Heart left ventricle (tissue), 16 donors: Measurements from ENCODE around the gene ASIC1. TPM values are rescaled to one million over a fixed set of nuclear protein-coding genes. Genes with fewer than 3 reads are reported as not detected.

Experiments used
- ATAC-seq, 4 donors: fragments of 200-7000 bp; cut with Tn5 transposase; one replicate each; pipeline ENCODE4 v1.9.1; 2020 to 2022; ENCODE audit warnings: moderate library complexity in 4 of 4, mild to moderate bottlenecking in 3 of 4, moderate number of reproducible peaks in 1 of 4
- DNase-seq, 5 donors: peaks; one replicate each; pipeline ENCODE4 v3.0.0-alpha.2; 2020
- H3K27ac ChIP-seq, 12 donors: fragments of 200-600 bp; sonication (generic) in 4 of 12; one replicate each; pipeline versions ENCODE4 v1.5.0 to v1.8.0; 2016 to 2022; ENCODE audit warnings: mild to moderate bottlenecking in 2 of 12
- H3K27me3 ChIP-seq, 9 donors: fragments of 200-600 bp; sonication (generic) in 2 of 9; one replicate each; pipeline versions ENCODE4 v1.5.1 to v1.8.0; 2016 to 2022; ENCODE audit warnings: mild to moderate bottlenecking in 3 of 9
- H3K36me3 ChIP-seq, 9 donors: fragments of 200-600 bp; sonication (generic) in 2 of 9; one replicate each; pipeline versions ENCODE4 v1.5.0 to v1.8.0; 2018 to 2022; ENCODE audit warnings: mild to moderate bottlenecking in 2 of 9
- H3K4me1 ChIP-seq, 12 donors: fragments of 200-600 bp; sonication (generic) in 4 of 12; one replicate each; pipeline versions ENCODE4 v1.5.0 to v1.8.0; 2016 to 2022; ENCODE audit warnings: mild to moderate bottlenecking in 3 of 12
- H3K4me3 ChIP-seq, 12 donors: fragments of 200-600 bp; sonication (generic) in 4 of 12; one replicate each; pipeline versions ENCODE4 v1.5.0 to v1.8.0; 2017 to 2022; ENCODE audit warnings: mild to moderate bottlenecking in 9 of 12, moderate library complexity in 4 of 12
- H3K9me3 ChIP-seq, 12 donors: fragments of 200-600 bp; sonication (generic) in 4 of 12; one replicate each; pipeline versions ENCODE4 v1.5.0 to v1.8.0; 2016 to 2022; ENCODE audit warnings: mild to moderate bottlenecking in 1 of 12
- CTCF ChIP-seq, 12 donors: fragments of 200-600 bp; sonication (generic) in 4 of 12; IDR thresholded peaks; one replicate each; pipeline versions ENCODE4 v1.5.0 to v1.8.0; 2018 to 2022; ENCODE audit warnings: antibody characterized with exemption in 12 of 12, mild to moderate bottlenecking in 5 of 12
- POLR2A ChIP-seq, 2 donors: fragments of 450-650 bp; IDR thresholded peaks; one replicate each; pipeline ENCODE4 v1.6.1; 2017; ENCODE audit warnings: antibody characterized with exemption in 2 of 2, mild to moderate bottlenecking in 2 of 2, moderate library complexity in 2 of 2
- WGBS, 4 donors: extraction: QIAGEN DNeasy Blood & Tissue Kit in 2 of 4; methylation state at CpG; one replicate each; pipeline versions ENCODE4 v1.1.5 to v1.1.7; 2013 to 2018; 5-methylcytosine and 5-hydroxymethylcytosine counted together
- intact Hi-C, 10 donors: fragments of 100-400 bp; cut with DNase I; formaldehyde crosslinking; loops; one replicate each; pipeline versions ENCODE4 v1.11.1 to v1.14.2; 2022
- polyA plus RNA-seq, 2 donors: library from polyadenylated mRNA; stranded (reverse); fragments of 200-250 nt; gene quantifications; one replicate each; pipeline ENCODE4 v1.2.3, GENCODE V29; 2013
- total RNA-seq, 9 donors: library from RNA; depleted of rRNA in 2 of 9; stranded (reverse); fragments of >200 nt in 2 of 9; fragmentation: NEBNext Ultra II Directional in 3 of 9; extraction: Animal tissue kit (Norgen Biotek cat#: 25700) in 3 of 9; gene quantifications; one replicate each; pipeline versions ENCODE4 v1.1.0 to v1.2.4, GENCODE V29; 2016 to 2023
- donor health status: ischemic (EF 13 %, LVEDD 7.1; RV severe dilation, severe dysfunction).
- donor health status: healthy with polysubstance abuse.
- donor health status: DM: no; HTN: yes; CAD: no.
- donor health status: DM: no; HTN: no; CAD: no.
- donor health status: ischemic (EF 25% LVEDD 6.9; RV normal size, moderate dysfunction).
- donor health status: ischemic (EF 25% LVEDD 5.7; RV mildly dilated, moderate dysfunction).
- donor health status: healthy.
- donor health status: DM: yes; HTN: yes; CAD: no.
- donor health status: ischemic (EF 35%, LVEDD 5.7; RV mildly dilated, moderate dysfunction).
- donor health status: nonischemic (EF 11% LVEDD 7.7; RV severe dilation, severe dysfunction).
- donor health status: DM: yes; HTN: yes; CAD: no.
- donor health status: PGD.
- donor health status: ischemic (EF 29% LVEDD 5.4; RV normal size, mild dysfunction).
- donor health status: nonischemic (EF 23%, LVEDD 6.1; RV moderate dilation, normal function).

ASIC1 gene
- total and polyA plus RNA-seq, 11 donors = 0.31 to 1.8 (median 0.71) TPM

DNA sequence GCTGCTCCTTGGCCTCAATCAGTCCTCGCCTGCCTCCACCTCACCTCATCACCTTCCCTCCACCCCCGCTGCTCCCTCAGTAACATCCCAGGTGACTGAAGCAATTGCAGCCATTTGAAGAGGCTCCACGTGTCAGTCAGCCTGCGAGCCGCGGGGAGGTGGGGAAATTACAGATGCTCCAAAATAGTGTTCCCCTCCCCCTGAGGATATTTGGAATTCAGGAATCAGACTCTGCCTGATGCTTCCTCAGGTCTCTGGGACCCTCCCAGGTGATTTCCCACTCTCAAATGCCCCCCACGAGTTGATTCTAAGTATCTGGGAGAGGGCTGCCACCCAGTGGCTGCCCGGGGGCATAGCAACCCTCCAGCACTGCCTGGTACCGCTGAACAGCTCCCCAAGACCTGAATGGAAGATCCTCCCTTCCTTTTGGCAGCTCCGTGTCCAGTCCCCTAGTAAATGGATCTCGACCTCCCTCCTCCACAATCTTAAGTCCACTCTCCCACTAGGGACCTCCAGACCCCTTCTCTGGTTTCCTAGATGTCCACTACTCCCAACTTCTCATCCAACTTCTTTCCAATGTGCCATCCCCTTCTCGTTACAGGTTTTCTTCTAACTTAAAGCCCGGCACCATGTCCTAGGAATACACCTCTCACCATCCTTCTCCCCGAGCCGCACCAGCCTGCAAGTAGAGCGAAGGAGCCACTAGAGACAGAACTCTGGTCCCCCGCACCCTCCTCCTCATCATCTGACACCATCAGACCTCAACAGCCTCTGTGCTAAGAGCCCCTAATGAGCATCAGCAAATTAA, 1.4 kb upstream of the ASIC1 start:
- TF ChIP-seq CTCF (IDR thresholded peaks at IDR 0.05) (peak; percentile 76 to 96 (median 95)), POLR2A (IDR thresholded peaks at IDR 0.05) (no peak)
- Histone ChIP-seq H3K4me1 (peaks cover 0 to 31% (median 16%) of the 10 kb centered on the region in 12 donors), H3K9me3 (no peaks in the 10 kb centered on the region), H3K36me3 (no peaks in the 10 kb centered on the region), H3K4me3 (no peak overlapping the region), H3K27me3 (peaks cover 0 to 27% (median 0%) of the 10 kb centered on the region in 9 donors), H3K27ac (no peak overlapping the region)
- 8 to 12% (median 9%) methylated on average over 16 to 17 of the region's 17 CpGs for WGBS, 4 donors
- peak; percentile 55 to 71 (median 58) for ATAC-seq
- peak in 2 of 5 donors; percentile 45 to 64 for DNase-seq
- intact Hi-C loops = loop anchor here (1.0 to 10.0 kb wide), 9 partner anchors 81 to 281 kb away; partner anchors contain the start of gene AQP6 (in 1 of the 10)

DNA sequence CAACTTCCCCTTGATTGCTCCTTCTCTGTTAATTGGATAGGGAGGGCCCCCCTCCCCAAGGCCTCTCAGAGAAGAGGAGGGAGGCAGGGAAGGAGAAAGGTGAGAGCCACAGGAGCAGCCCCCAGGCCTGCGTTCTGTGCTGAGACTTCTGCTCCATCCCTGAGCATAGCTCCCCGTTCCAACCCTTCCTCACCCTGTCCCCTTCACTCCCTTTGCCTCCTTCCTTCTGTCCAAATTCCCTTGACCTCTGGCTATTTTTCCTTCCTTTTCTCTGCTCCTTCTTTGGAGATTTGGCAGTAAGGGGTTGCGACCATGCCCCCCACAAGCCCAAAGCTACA, 788 bp upstream of the ASIC1 start:
- no peaks in the 10 kb centered on the region for H3K36me3 ChIP-seq
- DNase-seq (no peak), ATAC-seq (no peak)
- TF ChIP-seq POLR2A (IDR thresholded peaks at IDR 0.05) = no peak
- H3K27ac ChIP-seq = no peak overlapping the region
- intact Hi-C loops = loop anchor here (1.0 to 10.0 kb wide), 9 partner anchors 82 to 282 kb away; partner anchors contain the start of gene AQP6 (in 1 of the 10)
- no peaks in the 10 kb centered on the region for H3K9me3 ChIP-seq
- peak overlapping the region in 6 of 12 donors; percentile 53 to 86 (median 70) for H3K4me3 ChIP-seq
- 16 to 19% (median 17%) methylated on average over 3 of the region's 3 CpGs for WGBS, 4 donors
- H3K27me3 ChIP-seq = peaks cover 0 to 27% (median 0%) of the 10 kb centered on the region in 9 donors
- H3K4me1 ChIP-seq = peaks cover 0 to 32% (median 15%) of the 10 kb centered on the region in 12 donors

DNA sequence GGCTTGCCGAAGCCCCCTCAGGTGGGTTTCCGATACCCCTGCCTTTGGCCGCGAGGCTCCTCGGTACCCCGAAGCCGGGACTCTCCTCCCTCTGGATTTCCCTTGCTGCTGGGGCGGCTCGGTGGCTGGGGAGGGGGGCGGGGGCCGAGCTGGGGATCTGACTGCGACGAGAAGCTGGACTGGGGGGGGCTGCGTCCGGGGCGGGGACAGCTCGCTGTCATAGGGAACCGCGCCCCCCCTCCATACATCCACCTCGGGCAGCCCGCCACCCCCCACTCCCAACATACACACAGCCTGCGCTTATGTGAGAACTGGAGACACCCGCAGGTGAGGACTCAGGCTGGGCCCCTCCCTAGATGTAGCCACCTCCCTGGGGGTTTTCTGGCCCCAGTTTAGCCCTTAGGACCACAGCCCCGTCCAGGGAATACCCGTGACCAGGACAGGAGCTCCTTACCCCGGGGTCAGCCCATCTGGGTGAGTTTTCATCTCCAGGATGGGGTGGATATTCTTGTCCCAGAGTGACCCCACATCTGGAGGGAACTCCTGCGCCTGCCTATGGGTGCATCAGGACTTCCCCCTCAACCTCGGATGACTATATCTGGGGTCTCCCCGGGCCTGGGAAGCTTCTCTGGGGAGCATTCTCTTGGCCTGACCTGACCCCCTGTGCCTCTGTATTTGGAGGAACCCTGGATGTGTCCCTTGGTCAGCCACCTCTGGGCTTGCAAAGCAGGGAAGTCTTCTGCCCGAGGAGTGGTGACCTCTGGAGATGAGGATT, 687 bp downstream of the ASIC1 start:
- Histone ChIP-seq H3K9me3 (no peaks in the 10 kb centered on the region), H3K27ac (no peak overlapping the region), H3K4me3 (peak overlapping the region in 10 of 12 donors; percentile 58 to 86 (median 68)), H3K4me1 (peaks cover 0 to 32% (median 15%) of the 10 kb centered on the region in 12 donors), H3K27me3 (peaks cover 0 to 27% (median 0%) of the 10 kb centered on the region in 9 donors), H3K36me3 (no peaks in the 10 kb centered on the region)
- WGBS, 4 donors = 19 to 59% (median 37%) methylated on average over 2 to 30 of the region's 30 CpGs
- DNase-seq (no peak), ATAC-seq (no peak)
- no peak for TF ChIP-seq POLR2A (IDR thresholded peaks at IDR 0.05)
- no peak for TF ChIP-seq CTCF (IDR thresholded peaks at IDR 0.05)
- intact Hi-C loops = loop anchor here (2.0 to 10.0 kb wide), 8 partner anchors 83 to 283 kb away; partner anchors contain the start of gene AQP6 (in 1 of the 10)

GRCh38 chr12:50058743-50059312, 1.4 kb downstream of the ASIC1 start:
- Histone ChIP-seq H3K4me1 (peaks cover 0 to 32% (median 15%) of the 10 kb centered on the region in 12 donors), H3K9me3 (no peaks in the 10 kb centered on the region), H3K36me3 (no peaks in the 10 kb centered on the region), H3K27ac (no peak overlapping the region), H3K4me3 (no peak overlapping the region), H3K27me3 (peaks cover 0 to 27% (median 0%) of the 10 kb centered on the region in 9 donors)
- ATAC-seq (no peak), DNase-seq (no peak)
- TF ChIP-seq CTCF (IDR thresholded peaks at IDR 0.05) (no peak), POLR2A (IDR thresholded peaks at IDR 0.05) (no peak)
- intact Hi-C loops = loop anchor here (5.0 to 10.0 kb wide), 6 partner anchors 87 to 284 kb away; partner anchors contain the start of gene AQP6 (in 1 of the 10)
- 90 to 93% (median 90%) methylated on average over 15 of the region's 15 CpGs for WGBS, 4 donors
